ENCODE data around the gene ZNF324.
"Not testable (repeated sequence)": the region's sequence is repeated elsewhere in the genome, so short reads cannot be mapped to it uniquely, and the experiment has no call there.

ZNF324 gene

DNA sequence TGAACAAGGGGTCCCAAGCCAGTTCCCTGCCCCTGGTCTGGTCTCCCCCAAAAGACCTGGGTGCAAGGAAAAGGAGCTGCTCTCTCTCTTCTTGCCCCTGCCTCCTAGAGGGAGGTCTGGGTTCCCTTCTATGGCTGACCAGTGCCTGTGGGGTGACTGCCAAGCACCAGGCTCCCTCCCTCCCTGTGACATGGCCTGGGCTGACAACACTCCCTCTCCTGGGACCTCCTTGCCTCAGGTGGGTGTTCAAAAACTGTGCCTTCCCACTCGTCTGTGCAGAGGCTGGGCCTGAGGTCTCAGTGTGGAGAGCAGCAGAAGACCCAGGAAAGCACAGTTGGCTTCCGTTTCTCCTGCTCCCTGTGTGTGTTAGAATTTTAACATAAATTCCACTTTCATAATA, 14.0 kb downstream of the ZNF324 start:
- Histone ChIP-seq H3K27ac (replicated peaks) (no peak overlapping the region), H3K27me3 (ENCODE audit: insufficient read depth, poor library complexity, severe bottlenecking) (no peaks in the 10 kb centered on the region), H3K4me3 (replicated peaks; ENCODE audit: insufficient read depth, low read length) (no peak overlapping the region)
- DNase-seq (ENCODE audit: low read depth in 1 of 2, low spot score in 1 of 2): no peak
- TF ChIP-seq, protein P1, sequence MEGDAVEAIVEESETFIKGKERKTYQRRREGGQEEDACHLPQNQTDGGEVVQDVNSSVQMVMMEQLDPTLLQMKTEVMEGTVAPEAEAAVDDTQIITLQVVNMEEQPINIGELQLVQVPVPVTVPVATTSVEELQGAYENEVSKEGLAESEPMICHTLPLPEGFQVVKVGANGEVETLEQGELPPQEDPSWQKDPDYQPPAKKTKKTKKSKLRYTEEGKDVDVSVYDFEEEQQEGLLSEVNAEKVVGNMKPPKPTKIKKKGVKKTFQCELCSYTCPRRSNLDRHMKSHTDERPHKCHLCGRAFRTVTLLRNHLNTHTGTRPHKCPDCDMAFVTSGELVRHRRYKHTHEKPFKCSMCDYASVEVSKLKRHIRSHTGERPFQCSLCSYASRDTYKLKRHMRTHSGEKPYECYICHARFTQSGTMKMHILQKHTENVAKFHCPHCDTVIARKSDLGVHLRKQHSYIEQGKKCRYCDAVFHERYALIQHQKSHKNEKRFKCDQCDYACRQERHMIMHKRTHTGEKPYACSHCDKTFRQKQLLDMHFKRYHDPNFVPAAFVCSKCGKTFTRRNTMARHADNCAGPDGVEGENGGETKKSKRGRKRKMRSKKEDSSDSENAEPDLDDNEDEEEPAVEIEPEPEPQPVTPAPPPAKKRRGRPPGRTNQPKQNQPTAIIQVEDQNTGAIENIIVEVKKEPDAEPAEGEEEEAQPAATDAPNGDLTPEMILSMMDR (IDR thresholded peaks at IDR 0.05; ENCODE audit: insufficient read depth, low read length): no peak
- TF ChIP-seq, protein P2, sequence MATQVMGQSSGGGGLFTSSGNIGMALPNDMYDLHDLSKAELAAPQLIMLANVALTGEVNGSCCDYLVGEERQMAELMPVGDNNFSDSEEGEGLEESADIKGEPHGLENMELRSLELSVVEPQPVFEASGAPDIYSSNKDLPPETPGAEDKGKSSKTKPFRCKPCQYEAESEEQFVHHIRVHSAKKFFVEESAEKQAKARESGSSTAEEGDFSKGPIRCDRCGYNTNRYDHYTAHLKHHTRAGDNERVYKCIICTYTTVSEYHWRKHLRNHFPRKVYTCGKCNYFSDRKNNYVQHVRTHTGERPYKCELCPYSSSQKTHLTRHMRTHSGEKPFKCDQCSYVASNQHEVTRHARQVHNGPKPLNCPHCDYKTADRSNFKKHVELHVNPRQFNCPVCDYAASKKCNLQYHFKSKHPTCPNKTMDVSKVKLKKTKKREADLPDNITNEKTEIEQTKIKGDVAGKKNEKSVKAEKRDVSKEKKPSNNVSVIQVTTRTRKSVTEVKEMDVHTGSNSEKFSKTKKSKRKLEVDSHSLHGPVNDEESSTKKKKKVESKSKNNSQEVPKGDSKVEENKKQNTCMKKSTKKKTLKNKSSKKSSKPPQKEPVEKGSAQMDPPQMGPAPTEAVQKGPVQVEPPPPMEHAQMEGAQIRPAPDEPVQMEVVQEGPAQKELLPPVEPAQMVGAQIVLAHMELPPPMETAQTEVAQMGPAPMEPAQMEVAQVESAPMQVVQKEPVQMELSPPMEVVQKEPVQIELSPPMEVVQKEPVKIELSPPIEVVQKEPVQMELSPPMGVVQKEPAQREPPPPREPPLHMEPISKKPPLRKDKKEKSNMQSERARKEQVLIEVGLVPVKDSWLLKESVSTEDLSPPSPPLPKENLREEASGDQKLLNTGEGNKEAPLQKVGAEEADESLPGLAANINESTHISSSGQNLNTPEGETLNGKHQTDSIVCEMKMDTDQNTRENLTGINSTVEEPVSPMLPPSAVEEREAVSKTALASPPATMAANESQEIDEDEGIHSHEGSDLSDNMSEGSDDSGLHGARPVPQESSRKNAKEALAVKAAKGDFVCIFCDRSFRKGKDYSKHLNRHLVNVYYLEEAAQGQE (IDR thresholded peaks at IDR 0.05; ENCODE audit: insufficient replicate concordance, low read depth): no peak
- TF ChIP-seq POLR2AphosphoS5 (IDR thresholded peaks at IDR 0.05; ENCODE audit: low read depth) (no peak), GABPA (IDR thresholded peaks at IDR 0.05; ENCODE audit: low read depth) (no peak), SPI1 (IDR thresholded peaks at IDR 0.05; ENCODE audit: borderline replicate concordance, low read depth) (no peak)

DNA sequence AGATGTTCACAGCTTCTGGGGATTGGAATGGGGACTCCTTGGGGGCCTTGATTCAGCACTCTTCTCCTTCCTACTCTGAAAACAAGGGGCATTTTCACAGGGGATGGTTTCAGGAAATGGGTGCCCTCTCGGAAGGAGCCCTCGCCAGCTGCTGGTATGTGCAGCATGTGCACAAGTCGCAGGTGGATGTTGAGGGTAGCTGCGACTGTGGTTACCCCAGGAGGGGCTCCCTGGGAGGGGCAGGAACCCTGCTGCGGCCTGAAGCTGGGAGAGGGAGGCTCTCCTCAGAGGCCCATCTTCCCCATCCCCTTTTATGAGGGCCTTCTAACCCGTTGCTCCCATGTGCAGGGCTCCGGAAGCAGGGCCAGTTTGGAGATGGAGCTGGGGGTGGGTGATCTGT, 15.5 kb downstream of the ZNF324 start:
- H3K27ac ChIP-seq (replicated peaks): no peak overlapping the region
- no peak for DNase-seq (ENCODE audit: low read depth in 1 of 2, low spot score in 1 of 2)
- H3K27me3 ChIP-seq (ENCODE audit: insufficient read depth, poor library complexity, severe bottlenecking): no peaks in the 10 kb centered on the region
- TF ChIP-seq, protein P1 (IDR thresholded peaks at IDR 0.05; ENCODE audit: insufficient read depth, low read length): no peak
- TF ChIP-seq POLR2AphosphoS5 (IDR thresholded peaks at IDR 0.05; ENCODE audit: low read depth): no peak
- H3K4me3 ChIP-seq (replicated peaks; ENCODE audit: insufficient read depth, low read length): no peak overlapping the region

DNA sequence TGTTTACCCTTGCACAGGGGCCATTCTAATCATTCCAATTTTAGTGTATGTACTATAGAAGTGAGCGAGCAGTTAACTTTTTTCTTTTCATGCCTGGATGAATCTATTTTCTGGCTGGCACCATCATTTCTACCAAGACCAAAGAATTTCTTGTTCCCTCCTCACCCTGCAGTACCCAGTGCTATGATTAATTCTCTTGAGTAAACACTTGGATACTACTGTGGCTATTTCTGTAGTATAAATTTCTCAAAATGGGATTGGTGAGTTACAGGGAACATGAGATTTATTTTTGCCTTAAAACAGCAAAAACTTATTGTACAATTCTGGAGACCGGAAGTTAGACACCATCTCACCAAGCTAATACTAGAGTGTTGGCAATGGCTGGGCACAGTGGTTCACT, 16.9 kb downstream of the ZNF324 start:
- Histone ChIP-seq H3K4me3 (replicated peaks; ENCODE audit: insufficient read depth, low read length) (no peak overlapping the region), H3K27ac (replicated peaks) (no peak overlapping the region), H3K27me3 (ENCODE audit: insufficient read depth, poor library complexity, severe bottlenecking) (no peaks in the 10 kb centered on the region)
- no peak for TF ChIP-seq GABPA (IDR thresholded peaks at IDR 0.05; ENCODE audit: low read depth)
- TF ChIP-seq POLR2AphosphoS5 (IDR thresholded peaks at IDR 0.05; ENCODE audit: low read depth): no peak
- TF ChIP-seq, protein P1 (IDR thresholded peaks at IDR 0.05; ENCODE audit: insufficient read depth, low read length): no peak
- TF ChIP-seq, protein P2 (IDR thresholded peaks at IDR 0.05; ENCODE audit: insufficient replicate concordance, low read depth): no peak
- no peak for TF ChIP-seq SPI1 (IDR thresholded peaks at IDR 0.05; ENCODE audit: borderline replicate concordance, low read depth)
- no peak for DNase-seq (ENCODE audit: low read depth in 1 of 2, low spot score in 1 of 2)

DNA sequence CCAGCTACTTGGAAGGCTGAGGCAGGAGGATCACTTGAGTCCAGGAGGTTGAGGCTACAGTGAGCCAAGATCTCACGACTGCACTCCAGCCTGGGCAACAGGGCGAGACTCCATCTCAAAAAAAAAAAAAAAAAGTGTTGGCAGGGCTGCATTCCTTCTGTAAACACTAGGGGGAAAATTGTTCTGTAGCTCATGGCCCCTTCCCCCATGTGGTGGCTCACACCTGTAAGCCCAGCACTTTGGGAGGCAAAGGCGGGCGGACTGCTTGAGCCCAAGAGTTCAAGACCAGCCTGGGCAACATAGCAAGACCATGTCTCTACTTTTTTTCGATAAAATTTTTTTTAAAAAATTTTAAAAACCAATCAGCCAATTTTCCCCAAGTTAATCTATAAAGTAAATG, 17.5 kb downstream of the ZNF324 start:
- H3K4me3 ChIP-seq (replicated peaks; ENCODE audit: insufficient read depth, low read length); DNase-seq (ENCODE audit: low read depth in 1 of 2, low spot score in 1 of 2); H3K27ac ChIP-seq (replicated peaks); H3K27me3 ChIP-seq (ENCODE audit: insufficient read depth, poor library complexity, severe bottlenecking): not testable (repeated sequence)

Data from HL-60 (cell line).